Activated naive CD8-positive, alpha-beta T cell treated with anti-CD3 and anti-CD28 coated beads, Interleukin-2, amount 50 U/mL, for 16 hours (primary cell): ENCODE measurements around the gene SH3BP2.
"Not testable (repeated sequence)": the region's sequence is repeated elsewhere in the genome, so short reads cannot be mapped to it uniquely, and the experiment has no call there.

Experiments
- DNase-seq: peaks from one replicate; pipeline ENCODE4 v3.0.0-alpha.2; 2020; ENCODE audit warnings: low read depth, low spot score

The SH3BP2 gene

DNA sequence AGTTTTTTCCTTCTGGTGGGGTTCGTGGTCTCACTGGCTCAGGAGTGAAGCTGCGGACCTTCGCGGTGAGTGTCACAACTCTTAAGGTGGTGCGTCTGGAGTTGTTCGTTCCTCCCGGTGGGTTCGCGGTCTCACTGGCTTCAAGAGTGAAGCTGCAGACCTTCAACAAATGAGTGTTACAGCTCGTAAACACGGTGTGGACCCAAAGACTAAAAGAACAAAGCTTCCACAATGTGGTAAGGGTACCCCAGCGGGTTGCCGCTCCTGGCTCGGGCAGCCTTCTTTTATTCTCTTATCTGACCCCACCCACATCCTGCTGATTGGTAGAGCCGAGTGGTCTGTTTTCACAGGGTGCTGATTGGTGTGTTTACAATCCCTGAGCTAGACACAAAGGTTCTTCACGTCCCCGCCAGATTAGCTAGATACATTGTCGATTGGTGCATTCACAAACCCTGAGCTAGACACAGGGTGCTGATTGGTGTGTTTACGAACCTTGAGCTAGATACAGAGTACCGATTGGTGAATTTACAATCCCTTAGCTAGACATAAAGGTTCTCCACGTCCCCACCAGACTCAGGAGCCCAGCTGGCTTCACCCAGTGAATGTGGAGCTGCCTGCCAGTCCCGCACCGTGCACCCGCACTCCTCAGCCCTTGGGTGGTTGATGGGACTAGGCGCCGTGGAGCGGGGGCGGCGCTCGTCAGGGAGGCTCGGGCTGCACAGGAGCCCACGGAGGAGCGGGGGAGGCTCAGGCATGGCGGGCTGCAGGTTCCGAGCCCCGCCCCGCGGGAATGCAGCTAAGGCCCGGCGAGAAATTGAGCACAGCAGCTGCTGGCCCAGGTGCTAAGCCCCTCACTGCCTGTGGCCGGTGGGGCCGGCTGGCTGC is 30.2 kb upstream of the SH3BP2 start:
- not testable (repeated sequence) for DNase-seq

- no peak for DNase-seq
Measured at GRCh38 chr4:2763511-2763967, 29.3 kb upstream of the SH3BP2 start.

GRCh38 chr4:2765832-2766526 is 26.9 kb upstream of the SH3BP2 start:
- DNase-seq: no peak

DNA sequence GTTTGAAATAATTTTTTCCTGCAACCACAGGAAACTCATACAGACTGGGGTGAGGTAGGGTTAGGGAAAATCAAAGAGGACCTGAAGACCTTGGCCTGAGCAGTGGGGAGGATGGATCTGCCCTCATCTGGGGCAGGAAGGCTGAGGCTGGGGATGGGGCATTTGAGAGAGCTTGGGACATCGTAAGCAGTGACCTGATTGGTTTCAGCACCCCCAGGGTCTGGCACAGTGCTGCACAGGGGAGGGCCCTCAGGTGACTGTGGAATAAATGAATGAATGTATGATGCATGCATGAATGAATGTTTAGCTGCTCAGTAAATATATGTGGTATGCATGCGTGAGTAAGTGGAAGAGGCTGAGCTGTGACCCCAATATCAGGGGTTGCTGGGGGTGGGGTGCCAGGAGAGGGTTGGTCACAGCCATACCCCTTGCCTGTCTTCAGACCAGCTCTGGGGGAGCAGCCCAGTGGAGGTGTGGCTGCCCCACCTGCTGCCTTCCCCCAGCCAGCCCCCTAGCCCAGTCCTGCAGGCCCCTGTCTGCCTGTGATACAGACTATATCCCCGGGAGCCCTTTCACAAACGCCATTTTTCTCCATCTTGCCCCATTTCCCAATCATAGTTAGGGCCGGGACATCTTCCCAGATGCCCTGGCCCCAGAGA is 25.7 kb upstream of the SH3BP2 start:
- DNase-seq: no peak

DNA sequence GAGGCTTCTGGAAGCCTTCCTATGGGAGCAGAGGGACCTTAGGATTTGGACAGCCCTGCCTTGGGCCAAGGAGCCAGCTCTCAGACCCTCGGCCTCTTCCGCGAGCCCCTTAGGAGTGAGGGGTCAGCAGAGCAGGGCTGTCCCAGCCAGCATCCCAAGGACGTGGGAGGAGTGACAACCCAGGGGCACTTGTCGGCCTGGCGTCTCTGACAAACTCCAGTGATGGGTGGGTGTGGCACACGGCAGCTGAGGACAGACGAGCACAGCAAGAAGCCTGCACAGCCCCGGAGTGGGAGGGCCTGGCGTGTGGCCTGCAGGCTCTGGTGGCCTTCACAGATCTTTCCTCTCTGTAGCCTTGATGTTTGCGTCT is 25.2 kb upstream of the SH3BP2 start:
- no peak for DNase-seq

GRCh38 chr4:2768124-2768523 is 24.8 kb upstream of the SH3BP2 start:
- DNase-seq: no peak

DNA sequence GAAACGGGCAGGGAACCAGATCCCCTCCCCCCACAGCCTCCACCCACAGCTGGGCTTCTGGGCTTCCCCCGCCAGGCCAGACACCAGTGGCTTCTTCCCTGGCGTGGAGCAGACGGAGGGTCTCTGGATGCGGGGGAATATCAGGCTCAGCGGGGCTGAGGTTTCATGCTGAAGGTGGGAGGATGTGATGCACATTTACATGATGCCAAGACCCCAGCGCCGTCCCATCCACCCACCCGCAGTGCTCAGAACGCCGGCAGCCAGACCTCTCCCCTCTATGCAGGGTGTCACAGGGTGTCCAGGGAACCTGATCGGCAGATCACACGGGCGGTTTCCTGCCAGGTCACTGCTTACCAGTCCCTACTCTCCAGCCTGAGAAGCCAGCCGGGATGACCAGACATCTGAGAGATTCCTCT is 24.0 kb upstream of the SH3BP2 start:
- DNase-seq: no peak

DNA sequence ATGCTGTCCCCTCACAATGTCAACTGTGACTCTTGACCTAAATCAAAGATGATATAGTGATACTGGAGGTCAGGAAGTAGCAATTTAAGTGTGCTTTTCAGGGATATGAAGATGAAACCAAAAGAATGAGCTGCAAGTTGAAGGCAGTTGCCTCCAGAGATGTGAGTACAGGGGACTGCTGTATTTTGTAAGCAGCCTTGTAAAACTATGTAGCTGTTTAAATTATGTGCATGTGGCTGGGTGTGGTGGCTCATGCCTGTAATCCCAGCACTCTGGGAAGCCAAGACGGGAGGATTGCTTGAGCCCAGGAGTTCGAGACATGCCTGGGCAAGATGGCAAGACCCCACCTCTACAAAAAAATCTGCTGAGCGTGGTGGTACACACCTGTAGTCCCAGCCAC is 21.6 kb upstream of the SH3BP2 start:
- DNase-seq: no peak

GRCh38 chr4:2780643-2781042 is 12.2 kb upstream of the SH3BP2 start:
- DNase-seq: not testable (repeated sequence)

- DNase-seq: no peak
Measured at GRCh38 chr4:2781911-2782310, 11.0 kb upstream of the SH3BP2 start.

DNA sequence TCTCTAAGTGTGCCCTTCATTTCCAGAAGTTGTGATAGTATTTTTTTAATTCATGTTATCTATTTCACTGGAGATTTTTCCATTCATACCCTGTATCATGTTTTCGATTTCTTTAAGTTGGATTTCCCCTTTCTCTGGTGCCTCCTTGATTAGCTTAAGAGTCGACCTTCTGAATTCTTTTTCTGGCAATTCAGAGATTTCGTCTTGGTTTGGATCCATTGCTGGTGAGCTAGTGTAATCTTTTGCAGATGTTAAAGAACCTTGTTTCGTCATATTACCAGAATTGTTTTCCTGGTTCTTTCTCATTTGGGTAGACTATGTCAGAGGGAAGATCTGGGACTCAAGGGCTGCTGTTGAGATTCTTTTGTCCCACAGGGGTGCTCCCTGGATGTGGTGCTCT is 9.1 kb upstream of the SH3BP2 start:
- DNase-seq: no peak

- DNase-seq: no peak
Measured at GRCh38 chr4:2785613-2786012, 7.3 kb upstream of the SH3BP2 start.

DNA sequence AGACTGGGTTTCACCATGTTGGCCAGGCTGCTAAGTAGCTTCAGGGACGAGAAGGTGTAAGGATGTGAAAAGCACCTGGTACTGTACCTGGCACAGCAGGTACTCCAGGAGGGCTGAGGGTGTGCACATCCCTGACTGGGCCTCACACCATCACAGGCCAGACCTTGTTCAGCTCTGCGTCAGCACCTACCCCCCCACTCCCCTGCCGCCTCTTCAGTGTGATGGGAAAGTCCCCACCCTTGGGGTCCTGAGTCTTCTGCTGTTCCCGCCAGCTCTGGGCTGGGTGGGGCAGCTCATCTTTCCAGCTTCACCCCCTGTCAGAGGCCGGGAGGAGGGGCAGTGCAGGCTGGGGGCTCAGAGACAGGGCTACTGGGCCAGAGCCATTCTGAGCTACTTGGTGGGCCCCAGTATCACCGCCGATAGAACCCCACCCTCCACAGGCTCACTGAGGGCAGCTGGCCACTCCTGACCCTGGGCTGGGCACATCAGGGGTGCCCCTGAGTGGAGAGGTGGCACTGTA is 6.7 kb upstream of the SH3BP2 start:
- peak; percentile 67 for DNase-seq

- DNase-seq: no peak
Measured at GRCh38 chr4:2786794-2787229, 6.1 kb upstream of the SH3BP2 start.

GRCh38 chr4:2787230-2788100 is 5.4 kb upstream of the SH3BP2 start:
- no peak for DNase-seq

DNA sequence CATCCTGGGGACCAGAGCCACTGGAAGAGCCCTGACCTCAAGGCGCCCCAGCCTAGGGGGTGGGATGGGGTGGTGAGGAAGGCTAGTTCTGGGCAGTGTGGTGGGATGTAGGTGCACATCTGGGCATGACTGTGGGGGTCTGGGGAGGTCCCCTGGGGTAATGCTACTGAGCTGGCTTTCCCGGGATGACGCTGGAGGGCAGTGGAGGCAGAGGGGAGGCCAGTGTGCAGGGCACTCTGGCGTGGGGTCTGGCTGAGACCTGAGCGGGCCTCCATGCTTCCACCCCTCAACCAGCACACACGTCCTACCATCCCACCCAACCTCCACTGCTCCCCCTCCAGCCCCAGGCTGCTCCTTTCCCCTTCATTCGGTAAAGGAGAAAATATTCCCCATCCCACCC is 4.8 kb upstream of the SH3BP2 start:
- DNase-seq: no peak

DNA sequence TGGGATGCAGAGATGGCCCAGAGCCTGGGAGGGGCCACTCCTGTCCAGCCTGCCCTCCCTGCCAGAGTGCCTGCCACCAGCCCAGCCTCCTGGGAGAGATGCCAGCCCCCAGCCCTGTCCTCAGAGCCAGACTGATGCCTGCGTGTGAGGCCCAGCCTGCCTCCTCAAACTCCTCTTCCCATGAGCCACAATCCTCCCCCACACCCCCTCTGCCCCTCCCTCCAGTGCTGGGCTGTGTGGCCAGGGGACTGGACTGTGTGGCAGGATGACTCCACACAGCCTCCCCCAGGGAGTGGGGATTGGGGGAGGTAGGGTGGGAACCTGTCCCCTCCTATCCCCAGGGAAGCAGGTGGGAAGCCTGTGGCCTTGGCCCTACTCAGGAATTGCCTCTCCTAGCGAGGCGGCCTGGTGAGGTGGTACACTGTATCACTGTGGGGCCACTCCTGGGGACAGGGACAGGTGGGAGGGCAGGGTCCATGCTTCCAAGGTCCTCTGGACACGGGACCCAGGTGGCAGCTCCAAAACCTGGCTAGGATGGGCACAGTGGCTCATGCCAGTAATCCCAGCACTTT is 4.3 kb upstream of the SH3BP2 start:
- no peak for DNase-seq

DNA sequence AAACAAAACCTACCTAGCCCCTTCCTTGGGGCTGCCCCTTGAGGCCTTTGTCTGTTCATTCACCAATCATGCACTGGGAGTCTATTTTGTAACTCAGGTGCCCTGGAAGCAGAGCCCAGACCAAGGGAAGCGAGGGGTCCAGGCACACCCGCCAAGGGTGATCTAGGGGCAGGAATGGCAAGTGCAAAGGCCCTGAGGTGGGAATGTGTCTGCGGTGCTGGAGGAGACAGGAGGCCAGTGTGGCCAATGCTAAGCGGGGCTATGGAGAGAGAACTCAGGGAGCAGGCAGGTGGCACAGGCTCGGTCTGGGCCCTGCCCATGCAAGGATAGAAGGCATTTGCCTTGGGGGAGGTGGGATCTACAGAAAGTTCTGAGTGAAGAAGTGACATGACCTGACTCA is 3.5 kb upstream of the SH3BP2 start:
- DNase-seq: no peak

- DNase-seq: no peak
Measured at GRCh38 chr4:2789793-2790582, 2.9 kb upstream of the SH3BP2 start.
